ENCODE data around the gene LSM2. TPM values are rescaled to one million over a fixed set of nuclear protein-coding genes. Genes with fewer than 3 reads are reported as not detected.
A peak's percentile ranks its signal among the peaks of the same experiment; 100 is the strongest.

Gene LSM2
- total and polyA plus RNA-seq, 2 donors from 2014 or later, result 41.6 to 70.6 TPM

DNA sequence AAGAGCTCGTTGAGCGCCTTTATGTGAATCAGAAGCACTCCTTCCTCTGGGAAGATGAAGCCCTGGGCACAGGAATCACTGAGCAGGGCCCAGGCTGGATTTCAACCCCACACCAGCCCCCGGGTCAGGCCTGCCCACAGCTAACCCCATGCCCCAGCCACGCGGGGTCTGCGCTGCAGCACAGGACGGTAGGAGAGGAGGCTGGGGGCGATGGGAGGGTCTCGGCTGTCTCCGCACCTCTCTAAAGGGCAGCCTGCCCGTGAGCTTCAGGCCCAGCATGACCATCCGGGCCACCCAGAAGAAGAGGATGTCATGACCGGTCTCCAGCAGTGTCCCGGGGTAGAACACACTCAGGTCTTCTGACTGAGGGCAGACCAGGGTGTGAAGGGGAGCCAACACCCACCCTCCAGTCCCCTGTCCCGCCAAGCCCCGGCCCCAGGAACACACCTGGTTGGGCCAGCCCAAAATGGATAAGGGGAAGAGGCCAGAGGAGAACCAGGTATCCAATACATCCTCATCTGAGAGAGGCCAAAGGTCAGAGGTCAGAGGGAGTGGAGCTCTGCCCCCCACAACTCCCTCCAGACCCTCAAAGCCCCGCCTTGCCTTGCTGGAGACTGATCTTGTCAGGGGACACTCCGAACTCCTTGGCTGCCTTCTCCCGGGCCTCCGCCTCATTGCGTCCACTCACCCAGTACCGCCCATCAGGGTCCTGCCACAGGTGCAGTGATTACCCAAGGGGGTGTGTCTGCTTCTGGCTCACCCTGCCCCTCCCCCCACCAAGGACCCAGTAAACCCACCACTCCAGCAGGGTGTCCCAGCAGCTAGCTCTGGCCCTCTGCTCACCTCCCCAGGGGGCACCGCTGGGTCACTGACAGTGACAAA is 25.3 kb downstream of the LSM2 start:
- FAIRE-seq (no peak), DNase-seq (peak in 1 of 5 donors; percentile 75)
- no peaks in the 10 kb centered on the region for H3K27me3 ChIP-seq (ENCODE audit: control insufficient read depth, insufficient read depth, low read length)
- peaks cover 0 to 6% (median 0%) of the 10 kb centered on the region in 3 donors for H3K4me1 ChIP-seq (ENCODE audit: control insufficient read depth in 2 of 3, insufficient read depth in 2 of 3, low read depth in 1 of 3, low read length in 3 of 3)
- peaks cover 0 to 18% (median 18%) of the 10 kb centered on the region in 3 donors for H3K36me3 ChIP-seq (ENCODE audit: control insufficient read depth in 2 of 3, insufficient read depth in 3 of 3, low read length in 3 of 3)
- H3K27ac ChIP-seq (ENCODE audit: low read depth in 2 of 2, low read length in 2 of 2), result no peak overlapping the region
- H3K4me3 ChIP-seq (ENCODE audit: low read length in 3 of 3), result no peak overlapping the region
- intact Hi-C loops (cut with DNase I), result no loop called here
- H3K9ac ChIP-seq (ENCODE audit: low read length in 3 of 3), result no peak overlapping the region
- no peaks in the 10 kb centered on the region for H3K9me3 ChIP-seq (ENCODE audit: control insufficient read depth in 2 of 3, insufficient read depth in 1 of 3, low read length in 3 of 3)
- TF ChIP-seq, protein P1, sequence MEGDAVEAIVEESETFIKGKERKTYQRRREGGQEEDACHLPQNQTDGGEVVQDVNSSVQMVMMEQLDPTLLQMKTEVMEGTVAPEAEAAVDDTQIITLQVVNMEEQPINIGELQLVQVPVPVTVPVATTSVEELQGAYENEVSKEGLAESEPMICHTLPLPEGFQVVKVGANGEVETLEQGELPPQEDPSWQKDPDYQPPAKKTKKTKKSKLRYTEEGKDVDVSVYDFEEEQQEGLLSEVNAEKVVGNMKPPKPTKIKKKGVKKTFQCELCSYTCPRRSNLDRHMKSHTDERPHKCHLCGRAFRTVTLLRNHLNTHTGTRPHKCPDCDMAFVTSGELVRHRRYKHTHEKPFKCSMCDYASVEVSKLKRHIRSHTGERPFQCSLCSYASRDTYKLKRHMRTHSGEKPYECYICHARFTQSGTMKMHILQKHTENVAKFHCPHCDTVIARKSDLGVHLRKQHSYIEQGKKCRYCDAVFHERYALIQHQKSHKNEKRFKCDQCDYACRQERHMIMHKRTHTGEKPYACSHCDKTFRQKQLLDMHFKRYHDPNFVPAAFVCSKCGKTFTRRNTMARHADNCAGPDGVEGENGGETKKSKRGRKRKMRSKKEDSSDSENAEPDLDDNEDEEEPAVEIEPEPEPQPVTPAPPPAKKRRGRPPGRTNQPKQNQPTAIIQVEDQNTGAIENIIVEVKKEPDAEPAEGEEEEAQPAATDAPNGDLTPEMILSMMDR (IDR thresholded peaks at IDR 0.05; ENCODE audit: borderline replicate concordance, extremely low read depth, insufficient read depth), result no peak

DNA sequence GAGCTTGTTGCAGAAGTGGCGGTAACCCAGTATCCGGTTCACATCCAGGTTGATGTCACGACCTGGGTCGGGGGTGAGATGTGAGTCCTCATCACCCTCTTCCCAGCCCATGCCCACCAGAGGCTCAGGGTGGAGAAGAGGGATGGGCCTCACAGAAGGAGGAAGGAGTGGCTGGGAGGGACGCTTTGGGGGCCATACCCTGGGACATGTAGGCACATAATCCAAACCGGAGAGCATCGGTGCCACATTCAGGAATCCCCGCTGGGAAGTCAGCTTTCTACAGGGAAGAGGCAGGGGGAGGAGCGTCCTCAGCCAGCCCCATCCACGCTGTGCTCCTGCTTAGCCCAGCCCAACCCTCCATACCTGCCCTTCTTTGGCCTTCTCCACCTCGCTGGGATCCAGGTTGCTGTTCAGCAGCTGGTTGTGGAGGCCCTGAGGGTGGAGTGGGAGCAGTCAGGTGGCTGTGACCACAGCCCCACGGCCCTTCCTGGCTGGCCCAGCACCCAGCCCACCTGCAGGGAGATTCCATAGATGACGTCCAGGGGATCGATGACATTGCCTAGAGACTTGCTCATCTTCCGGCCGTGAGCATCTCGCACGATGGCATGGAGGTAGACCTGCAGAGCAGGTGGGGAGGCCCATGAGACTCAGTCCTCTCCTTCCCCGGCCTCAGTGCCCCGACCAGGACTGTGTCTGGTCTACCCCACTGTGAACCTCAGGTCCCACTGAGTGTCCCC is 26.1 kb downstream of the LSM2 start:
- Histone ChIP-seq H3K27ac (ENCODE audit: low read depth in 2 of 2, low read length in 2 of 2) (no peak overlapping the region), H3K36me3 (ENCODE audit: control insufficient read depth in 2 of 3, insufficient read depth in 3 of 3, low read length in 3 of 3) (peaks cover 0 to 18% (median 18%) of the 10 kb centered on the region in 3 donors), H3K4me1 (ENCODE audit: control insufficient read depth in 2 of 3, insufficient read depth in 2 of 3, low read depth in 1 of 3, low read length in 3 of 3) (peaks cover 0 to 14% (median 0%) of the 10 kb centered on the region in 3 donors), H3K9ac (ENCODE audit: low read length in 3 of 3) (no peak overlapping the region), H3K27me3 (ENCODE audit: control insufficient read depth, insufficient read depth, low read length) (no peaks in the 10 kb centered on the region), H3K9me3 (ENCODE audit: control insufficient read depth in 2 of 3, insufficient read depth in 1 of 3, low read length in 3 of 3) (no peaks in the 10 kb centered on the region), H3K4me3 (ENCODE audit: low read length in 3 of 3) (no peak overlapping the region)
- intact Hi-C loops (cut with DNase I), result no loop called here
- DNase-seq (peak in 1 of 5 donors; percentile 60), FAIRE-seq (no peak)
- TF ChIP-seq, protein P1 (IDR thresholded peaks at IDR 0.05; ENCODE audit: borderline replicate concordance, extremely low read depth, insufficient read depth), result no peak

DNA sequence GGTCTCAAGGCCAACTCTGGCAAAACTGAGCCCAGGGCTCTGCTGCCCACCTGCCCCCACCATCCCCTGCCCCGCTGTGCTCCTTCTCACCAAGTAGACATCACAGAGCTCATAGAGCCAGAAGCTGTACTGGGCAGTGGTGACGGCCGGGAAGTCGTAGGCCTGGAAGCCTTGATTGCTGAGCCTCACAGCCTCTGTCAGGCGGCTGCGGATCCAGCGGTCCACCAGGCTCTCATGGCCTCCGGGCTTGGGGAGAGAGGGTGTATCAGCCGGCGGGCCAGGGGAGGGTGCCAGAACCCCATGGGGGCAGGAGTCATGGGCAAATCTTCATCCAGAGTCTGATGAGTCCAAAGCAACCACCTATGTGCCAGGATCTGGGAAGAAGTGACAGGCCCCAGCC is 26.9 kb downstream of the LSM2 start:
- H3K4me1 ChIP-seq (ENCODE audit: control insufficient read depth in 2 of 3, insufficient read depth in 2 of 3, low read depth in 1 of 3, low read length in 3 of 3), result peaks cover 0 to 17% (median 0%) of the 10 kb centered on the region in 3 donors
- H3K27me3 ChIP-seq (ENCODE audit: control insufficient read depth, insufficient read depth, low read length), result no peaks in the 10 kb centered on the region
- H3K9me3 ChIP-seq (ENCODE audit: control insufficient read depth in 2 of 3, insufficient read depth in 1 of 3, low read length in 3 of 3), result no peaks in the 10 kb centered on the region
- TF ChIP-seq, protein P1 (IDR thresholded peaks at IDR 0.05; ENCODE audit: borderline replicate concordance, extremely low read depth, insufficient read depth), result no peak
- FAIRE-seq (no peak), DNase-seq (no peak)
- H3K4me3 ChIP-seq (ENCODE audit: low read length in 3 of 3), result no peak overlapping the region
- intact Hi-C loops (cut with DNase I), result no loop called here
- H3K9ac ChIP-seq (ENCODE audit: low read length in 3 of 3), result no peak overlapping the region
- peaks cover 0 to 15% (median 13%) of the 10 kb centered on the region in 3 donors for H3K36me3 ChIP-seq (ENCODE audit: control insufficient read depth in 2 of 3, insufficient read depth in 3 of 3, low read length in 3 of 3)
- no peak overlapping the region for H3K27ac ChIP-seq (ENCODE audit: low read depth in 2 of 2, low read length in 2 of 2)

All from kidney (tissue), 14 donors.